ENCODE measurements around the gene GNA12.

The GNA12 gene

DNA sequence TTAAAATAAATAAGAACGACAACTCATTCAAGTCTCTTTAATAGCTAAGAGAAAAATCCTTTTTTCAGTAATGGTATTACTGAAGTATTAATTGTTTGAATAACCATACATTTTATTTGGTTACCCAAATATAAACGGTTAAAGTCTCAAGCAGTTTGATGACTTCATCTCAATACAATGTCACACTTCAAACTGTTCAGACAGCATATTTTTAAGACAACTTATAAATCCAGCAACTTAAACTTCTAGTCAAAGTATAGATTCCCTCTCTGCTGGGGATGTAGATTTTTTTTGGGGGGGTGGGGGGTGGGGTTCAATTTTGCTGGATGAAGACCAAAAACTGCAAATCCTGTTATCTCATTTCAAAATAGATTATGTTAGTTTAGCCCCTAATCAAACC, 42.0 kb downstream of the GNA12 start:
- no peak for DNase-seq

DNA sequence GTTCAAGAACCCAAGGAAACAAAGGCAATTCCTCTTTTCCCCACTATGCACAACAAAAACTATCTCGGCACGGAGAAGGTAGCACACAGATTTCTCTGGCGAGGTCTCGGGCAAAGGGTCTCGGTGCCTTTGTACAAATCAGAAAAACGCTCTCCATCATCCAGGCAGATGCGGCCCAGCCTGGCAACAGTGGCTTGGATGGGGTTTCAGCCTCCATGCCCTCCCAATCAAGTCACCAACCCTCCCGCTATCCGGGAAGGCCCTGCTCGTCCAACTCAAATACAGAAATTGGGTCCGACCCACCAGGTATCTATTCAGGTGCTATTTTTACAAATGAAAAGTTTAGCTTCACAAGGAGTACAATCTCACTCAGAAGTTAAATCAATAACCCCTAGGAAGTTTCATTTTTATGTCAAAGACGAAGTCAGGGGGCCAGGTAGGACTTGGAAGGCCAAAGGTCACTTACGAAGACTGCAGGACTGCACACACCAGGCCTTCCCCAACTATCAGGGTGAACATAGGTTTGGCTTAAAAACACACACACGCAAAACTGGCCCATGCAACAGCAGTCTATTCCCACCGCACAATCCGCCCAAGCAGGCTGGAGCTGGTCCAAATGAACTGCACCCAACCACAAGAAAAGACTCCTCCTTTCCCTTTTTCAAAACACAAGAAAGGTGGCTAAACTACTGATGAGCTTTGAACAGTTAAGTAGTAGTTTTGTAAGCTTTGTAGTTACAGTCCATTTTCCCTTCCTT, 43.0 kb downstream of the GNA12 start:
- no peak for DNase-seq

DNA sequence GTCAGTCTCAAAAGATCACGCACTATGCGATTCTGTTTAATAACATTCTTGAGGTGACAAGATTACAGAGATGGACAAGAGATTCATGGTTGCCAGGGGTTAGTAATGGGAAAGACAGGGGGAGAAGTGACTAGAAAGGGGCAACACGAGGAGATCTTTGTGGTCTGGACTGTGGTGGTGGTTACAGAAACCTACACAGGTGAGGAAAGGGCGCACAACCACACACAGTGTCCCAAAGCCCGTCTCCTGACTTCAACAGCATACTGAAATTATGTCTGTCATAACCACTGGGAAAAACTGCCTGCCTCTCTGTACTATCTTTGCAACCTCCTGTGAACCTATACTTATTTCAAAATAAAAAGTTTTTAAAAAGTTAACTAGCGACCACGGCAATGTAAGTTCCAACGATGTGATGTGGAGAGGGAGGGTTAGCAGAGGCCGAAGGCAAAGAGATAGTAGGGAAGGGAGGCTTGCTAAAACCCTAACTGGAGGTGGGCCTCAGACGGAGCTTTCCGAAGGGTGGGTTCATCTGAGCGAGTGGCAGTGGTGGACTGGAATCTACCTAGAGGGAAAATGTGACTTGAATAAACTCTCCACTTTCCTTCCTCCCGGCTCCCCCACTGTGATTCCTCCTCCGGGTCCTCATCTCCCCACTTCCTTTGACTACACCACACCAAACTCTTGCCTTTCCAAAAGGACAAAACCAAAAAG, 43.7 kb downstream of the GNA12 start:
- no peak for DNase-seq

DNA sequence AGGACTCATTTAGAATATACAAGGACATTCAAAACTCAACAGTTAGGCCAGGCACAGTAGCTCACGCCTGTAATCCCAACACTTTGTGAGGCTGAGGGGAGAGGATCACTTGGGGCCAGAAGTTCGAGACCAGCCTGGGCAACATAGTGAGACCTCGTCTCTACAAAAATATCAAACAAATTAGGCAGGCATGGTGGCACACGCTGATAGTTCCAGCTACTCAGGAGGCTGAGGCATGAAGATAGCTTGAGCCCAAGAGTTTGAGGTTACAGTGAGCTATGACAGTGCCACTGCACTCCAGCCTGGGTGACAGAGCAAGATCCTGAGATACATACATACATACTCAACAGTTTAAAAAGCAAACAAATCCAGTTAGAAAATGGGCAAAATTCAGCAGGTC, 44.9 kb downstream of the GNA12 start:
- DNase-seq = no peak

DNA sequence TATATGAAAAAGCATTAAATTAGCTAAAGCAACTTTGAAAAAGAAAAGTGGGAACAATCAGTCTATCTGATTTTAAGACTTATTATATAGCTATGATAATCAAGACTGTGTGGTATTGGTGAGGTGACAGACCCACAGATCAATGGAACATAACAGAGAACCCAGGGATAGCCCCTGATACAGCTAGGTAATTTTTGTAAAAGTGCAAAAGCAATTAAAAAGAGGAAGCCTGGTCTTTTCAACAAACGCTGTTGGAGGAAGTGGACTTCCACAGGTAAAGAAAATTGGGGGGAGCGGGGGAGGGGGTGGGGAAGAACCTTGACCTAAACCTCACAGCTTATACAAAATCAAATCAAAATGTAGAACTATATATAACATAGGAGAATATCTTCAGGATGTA, 45.4 kb downstream of the GNA12 start:
- no peak for DNase-seq

DNA sequence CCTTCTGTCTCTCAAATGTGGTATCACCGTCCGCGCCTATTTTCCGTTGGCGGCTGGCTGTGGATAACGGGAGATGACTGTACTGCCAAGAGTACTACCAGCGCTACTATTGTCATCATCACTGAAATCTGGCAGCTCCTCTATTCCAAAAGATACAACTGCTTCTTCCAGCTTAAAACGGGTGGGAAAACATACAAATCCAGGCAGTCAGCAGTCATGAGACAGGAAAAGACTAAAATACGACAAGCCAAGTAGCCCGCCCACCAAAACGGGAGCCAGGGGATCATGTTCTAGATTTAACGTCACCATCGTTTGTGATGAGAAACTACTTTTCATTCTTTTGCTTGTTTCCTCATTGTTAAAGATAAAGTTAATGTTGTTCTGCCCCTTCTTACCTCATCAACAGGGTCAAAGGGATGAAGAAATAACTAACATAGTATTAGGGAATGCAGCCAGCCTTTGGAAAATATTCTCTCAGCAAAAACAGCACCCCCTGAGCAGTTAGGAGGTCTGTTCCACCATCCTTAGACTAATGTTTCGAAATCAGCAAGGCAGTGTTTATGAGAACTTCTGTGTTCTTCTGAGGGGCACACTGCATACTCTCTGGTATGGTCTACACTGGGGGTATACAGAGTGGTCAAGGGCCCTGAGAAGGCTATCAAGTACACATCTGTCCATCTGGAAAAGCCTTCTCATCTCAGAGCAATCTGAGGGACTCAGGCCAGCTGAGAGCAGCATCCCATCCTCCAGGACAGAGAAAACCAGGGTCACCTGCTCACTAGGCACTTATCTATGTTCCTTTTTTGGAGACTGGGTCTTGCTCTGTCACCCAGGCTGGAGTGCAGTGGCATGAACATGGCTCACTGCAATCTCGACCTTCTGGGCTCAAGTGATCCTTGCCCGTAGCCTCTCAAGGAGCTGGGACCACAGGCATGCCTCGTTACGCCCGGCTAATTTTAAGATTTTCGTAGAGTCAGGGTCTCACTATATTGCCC, 47.5 kb downstream of the GNA12 start:
- DNase-seq = no peak

DNA sequence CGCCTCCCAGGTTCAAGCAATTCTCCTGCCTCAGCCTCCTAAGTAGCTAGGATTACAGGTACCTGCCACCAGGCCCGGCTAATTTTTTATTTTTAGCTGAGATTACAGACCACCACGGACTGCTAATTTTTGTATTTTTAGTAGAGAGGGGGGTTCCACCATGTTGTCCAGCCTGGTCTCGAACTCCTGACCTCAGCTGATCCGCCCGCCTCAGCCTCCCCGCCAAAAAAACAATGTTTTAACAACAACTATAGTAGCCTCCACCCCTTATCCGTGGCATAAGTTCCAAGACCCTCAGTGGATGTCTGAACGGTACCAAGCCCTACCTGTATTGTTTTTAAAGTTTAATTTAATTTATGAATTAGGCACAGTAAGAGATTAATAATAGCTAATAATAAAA, 48.2 kb downstream of the GNA12 start:
- DNase-seq = no peak

DNA sequence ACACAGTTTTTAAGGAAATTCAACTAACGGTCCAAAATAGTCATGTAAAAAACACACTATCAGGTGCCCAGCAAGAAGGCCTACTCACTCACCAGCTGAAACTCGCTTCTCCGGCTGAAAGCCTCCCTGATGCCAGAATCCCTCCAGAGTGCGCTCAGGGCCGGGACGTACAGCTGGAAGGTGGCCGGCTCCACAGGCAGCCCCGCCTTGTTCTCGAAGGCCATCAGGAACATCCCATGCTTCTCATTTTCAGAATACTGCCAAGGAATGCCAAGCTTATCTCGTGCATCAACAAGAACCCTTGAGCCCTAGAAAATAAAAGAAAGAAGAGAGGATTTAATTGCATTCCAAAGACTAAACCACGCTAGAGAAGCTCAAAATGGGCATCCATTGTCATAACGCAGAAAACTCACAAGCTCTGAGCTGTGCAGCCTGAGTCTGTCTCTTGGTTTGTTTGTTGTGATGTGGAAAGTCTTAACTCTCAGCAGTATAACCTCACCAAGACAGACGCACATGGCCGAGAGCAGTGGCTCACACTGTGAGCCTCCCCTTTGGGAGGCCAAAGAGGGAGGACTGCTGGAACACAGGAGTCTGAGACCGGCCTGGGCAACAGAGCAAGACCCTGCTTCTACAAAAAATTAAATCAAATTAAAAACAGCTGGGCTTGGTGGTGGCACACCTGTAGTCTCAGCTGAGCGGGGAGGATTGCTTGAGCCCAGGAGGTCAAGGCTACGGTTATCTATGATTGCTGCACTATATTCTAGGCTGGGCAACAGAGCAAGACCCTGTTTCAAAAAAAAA, 49.1 kb downstream of the GNA12 start:
- no peak for DNase-seq

DNA sequence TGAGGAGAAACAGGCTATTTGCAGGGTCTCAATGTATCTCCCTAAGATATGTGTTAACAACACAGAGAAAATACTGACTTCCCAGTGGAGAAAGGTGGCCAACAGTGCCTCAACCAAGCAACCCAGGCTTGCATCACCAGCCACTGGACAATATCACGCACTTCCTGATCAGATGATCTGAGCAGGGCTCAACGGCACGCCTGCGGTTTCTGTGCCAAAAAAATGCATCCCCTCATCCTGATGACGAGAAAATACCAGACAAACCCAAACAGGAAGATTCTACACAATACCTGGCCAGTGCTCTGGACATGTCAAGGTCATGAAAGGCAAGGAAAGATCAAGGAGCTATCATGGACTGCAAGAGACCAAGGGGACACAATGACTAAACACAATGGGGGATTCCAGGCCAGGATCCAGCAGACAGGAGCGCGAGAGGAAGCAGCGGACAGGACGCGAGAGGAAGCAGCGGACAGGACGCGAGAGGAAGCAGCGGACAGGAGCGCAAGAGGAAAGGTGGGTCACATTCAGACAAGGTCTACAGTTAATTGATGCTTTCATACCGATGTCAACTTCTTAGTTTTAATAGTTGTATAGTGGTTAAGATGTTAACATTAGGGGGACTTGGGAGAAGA, 51.1 kb downstream of the GNA12 start:
- DNase-seq = no peak

DNA sequence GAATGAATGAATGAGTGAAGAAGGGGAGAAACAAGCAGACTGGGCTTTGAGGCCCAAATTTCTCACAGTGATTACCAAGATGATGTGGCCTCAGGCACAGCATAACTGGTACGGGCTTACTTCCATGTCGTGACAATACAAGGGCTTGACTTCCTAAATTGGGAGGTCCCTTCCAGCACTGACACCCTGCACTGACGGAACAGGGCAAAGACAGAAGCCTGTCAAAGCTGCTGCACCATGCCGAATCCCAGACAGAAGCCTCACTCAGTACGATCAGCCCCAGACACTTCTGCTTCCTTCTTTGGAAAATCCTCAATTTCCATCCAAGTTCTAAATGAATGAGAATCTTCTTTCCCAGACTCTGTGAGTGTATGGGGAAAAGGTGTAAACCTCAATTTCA, 51.9 kb downstream of the GNA12 start:
- no peak for DNase-seq

DNA sequence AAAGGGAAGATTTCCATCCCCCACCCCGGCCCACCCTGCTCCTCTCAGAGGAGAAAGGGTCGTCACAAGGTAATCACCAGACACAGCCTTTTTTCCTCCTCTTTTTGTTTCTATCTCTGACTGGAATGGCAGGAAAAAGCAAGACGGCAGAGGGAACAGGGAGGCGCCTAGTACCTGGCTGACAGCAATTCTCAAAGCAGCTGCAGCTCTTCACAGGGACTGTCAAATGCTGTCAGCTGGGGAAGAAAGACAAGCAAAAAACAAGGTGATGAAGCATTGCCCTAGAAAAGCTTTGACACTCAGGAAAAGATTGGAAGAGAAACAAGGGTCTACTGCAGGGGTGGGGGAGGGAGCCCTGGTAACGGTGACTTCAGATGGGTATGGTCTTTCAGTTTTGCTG, 52.7 kb downstream of the GNA12 start:
- DNase-seq = no peak

DNA sequence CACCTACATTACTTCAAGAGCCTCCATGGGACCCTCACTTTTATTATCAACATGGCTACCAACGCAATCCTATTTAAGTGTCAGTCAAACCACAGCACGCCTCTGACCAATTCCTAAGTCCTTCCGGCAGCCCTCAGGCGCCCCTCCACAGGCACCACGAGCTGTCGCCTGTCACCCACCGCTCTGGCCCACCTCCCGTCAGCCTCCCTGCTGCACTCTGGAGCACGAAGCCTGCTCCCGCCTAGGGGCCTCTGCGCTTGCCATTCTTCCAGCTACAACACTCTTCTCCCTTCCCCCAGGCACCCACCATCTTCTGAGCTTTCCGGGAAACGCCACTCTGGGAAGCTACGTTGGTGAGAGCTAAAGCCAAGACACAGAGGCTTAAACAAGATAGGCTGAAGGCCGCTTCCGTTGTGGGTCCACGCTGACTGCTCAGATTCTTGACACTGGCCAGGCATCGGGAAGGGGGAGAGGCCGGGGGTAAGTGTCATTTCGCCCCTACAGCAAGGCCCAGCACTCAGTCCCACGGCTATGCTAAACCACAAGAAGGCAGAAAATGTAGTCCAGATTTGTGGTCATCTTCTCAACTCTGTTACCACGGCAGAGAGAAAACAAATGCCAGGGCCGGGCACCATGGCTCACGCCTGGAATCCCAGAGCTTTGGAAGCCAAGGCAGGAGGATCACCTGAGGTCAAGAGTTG, 56.7 kb downstream of the GNA12 start:
- DNase-seq = no peak

DNA sequence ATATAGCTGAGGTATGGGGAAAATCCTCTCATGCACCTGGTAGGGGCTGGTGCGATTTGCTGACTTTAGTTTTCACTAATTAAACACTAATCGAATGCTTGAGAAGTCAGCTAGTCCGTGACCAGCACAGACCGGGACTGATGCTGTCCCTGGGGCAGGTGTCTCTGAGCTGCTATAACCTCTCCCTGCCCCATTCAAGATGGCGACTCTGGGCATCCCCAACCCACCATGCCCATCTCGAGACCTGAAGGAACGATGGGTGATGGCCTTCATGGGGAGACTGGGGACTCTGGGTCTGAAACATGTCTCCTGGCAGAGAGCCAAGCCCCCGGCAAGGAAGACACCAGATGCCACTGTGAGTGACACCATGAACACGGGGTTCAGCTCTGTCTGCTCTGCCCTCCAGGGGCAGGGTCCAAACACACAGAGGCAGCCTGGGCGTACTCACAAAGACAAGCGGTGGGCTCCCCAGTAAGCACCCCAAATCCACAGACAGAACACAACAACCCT, 57.4 kb downstream of the GNA12 start:
- DNase-seq = no peak

DNA sequence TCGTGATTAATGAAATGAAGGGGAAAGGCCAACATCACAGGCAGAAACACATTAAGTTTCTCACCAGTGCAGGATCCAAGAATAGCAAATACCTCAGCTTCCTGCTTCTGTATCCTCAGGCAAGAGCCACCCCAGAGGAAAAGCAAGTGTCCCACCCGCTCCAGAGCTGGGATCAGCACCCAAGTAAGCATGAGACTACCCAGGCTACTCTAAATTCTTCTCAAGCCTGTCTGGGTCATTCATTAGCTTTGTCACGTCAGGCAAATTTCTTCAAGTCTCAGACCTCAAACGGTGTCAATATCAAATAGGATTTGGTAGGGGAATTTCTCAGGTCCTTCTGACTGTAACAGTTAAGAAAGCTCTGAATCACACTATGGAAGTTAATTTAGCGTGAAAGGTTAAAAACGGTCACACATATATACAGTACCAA, 59.0 kb downstream of the GNA12 start:
- no peak for DNase-seq

DNA sequence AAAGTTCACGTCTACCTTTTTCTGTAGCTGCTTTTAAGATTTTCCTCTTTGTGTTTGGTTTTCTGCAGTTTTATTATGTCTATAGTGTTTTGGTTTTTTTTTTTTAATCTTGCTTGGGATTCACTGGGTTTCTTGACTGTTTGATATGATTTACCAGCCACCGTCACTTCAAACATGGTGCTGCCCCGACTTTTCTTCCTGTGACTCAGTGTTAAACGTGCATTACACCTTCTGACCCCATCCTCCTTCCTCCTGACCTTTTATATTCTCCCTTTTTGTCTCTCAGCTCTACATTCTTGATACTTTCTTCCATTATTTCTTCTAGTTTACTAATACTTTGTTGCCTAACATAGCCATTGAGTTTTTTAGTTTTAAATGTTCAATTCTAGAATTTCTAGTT, 61.5 kb downstream of the GNA12 start:
- no peak for DNase-seq

DNA sequence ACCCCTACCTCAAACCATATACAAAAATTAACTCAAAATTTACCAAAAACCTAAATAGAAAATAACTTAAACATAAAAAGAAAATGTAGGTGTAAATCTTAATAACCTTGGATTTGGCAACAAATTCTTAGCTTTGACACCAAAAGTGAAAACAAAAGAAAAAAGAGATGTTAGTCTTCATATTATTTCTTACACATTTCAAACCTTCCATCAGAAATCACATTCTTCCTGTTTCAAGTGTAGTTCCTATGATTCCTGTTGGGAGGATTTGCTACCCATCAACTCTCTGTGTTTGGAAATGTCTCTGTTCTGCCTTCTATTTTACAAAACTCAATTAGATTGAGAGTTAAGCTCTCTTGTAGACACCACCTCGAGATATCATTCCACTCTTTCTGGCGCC, 62.0 kb downstream of the GNA12 start:
- no peak for DNase-seq

DNA sequence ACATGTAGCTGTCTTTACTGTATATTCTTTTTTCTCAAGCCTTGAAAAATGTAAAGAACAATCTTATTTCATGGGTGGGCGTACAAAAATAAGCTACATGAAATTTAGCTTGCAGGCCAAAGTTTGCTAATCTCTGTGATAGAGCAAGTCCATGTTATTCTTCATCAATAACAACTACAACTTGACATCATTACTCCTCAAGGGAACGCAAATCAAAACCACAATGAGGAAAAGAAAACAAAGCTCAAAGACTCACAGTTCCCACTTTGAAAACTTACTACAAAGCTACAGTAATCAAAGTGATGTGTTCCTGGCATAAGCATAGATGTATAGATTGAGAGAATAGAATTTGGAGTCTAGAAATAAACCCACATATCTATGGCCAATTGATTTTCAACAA, 62.5 kb downstream of the GNA12 start:
- no peak for DNase-seq

DNA sequence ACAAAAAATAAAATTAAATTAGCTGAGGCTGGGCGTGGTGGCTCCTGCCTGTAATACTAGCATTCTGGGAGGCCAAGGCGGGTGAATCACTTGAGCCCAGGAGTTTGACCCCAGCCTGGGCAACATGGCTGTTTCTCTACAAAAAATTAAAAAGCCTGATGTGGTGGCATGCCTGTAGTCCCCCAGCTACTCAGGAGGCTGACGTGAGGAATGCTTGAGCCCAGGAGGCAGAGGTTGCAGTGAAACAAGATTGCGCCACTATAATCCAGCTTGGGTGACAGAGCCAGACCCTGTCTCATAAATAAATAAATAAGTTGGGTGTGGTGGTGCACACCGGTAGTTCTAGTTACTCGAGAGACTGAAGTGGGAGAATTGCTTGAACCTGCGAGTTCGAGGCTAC, 65.1 kb downstream of the GNA12 start:
- no peak for DNase-seq

DNA sequence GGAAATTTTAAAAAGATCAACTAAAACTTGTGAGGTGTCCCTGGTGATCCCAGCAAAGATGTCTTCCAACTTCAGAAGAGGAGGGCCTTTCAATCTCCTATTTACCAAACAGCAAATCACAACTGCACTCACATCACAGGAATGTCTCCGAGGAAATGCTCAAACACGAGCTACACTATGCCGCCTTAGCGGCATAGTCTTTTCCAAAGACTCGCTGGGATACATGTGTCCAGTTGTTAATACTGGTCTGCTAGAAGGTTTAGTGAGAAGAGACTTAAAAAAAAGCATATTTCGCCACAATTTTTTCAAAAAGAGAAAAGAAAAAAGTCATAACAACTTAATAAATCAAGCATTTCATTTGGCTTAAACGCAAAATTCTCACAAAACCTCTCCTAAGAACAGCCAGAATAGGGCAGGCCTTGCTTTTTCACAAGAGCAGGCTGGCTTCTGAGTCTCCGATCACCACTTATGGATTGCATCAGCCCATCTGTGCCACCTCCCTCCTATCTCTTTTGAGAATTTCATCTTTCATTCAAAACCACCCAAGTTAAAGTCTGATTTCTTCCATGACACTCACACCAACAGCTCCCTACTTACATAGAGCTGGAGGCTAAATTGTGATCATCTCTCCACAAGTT, 66.1 kb downstream of the GNA12 start:
- no peak for DNase-seq

DNA sequence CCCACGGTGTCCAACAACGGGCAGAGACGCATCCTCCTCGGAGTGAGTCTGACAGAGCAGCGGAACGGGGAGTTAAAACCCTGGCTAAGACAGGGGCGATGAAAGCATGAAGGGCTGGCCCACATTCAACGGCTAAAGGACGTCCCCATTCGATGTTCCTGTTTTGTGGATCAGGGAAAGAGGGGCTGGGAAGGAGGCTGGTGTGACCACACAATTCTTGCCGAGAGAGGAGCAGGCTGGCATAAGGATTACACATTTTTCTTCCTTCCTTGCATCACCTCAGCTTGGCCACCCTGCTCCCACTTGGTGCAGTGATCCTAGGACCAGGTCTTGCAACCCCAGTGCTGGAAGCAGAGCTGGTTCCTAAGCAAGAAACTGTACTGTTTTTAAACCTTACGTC, 67.7 kb downstream of the GNA12 start:
- no peak for DNase-seq

DNA sequence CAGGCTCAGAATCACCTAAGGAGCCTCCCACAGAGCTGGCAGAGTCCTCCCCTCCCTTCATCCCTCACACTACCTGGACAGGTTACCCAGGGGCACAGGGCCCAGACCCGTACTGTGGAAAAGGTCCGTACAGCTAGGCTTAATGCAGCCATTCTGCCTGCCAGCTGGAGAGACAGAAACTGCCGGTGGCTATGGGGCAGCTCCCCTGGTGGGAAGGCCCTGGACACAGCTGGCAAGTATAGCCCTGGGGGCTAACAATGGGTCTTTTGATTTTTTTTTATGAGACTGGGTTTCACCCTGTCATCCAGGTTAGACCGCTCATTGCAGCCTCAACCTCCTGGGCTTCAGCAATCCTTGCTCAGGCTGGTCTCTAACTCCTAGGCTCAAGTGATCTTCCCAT, 68.3 kb downstream of the GNA12 start:
- no peak for DNase-seq
